Esophagus squamous epithelium (tissue), 5 donors: ENCODE measurements around the gene DCTN4. TPM values are rescaled to one million over a fixed set of nuclear protein-coding genes. Genes with fewer than 3 reads are reported as not detected.

Source experiments
- DNase-seq: peaks from one replicate; lab custom pipeline; 2025; lab: John Stamatoyannopoulos, UW
- H3K27ac ChIP-seq, 4 donors: fragments of 200-600 bp; sonication (generic); one replicate each; pipeline ENCODE4 v1.5.1; 2016 to 2019; ENCODE audit warnings: mild to moderate bottlenecking in 1 of 4
- H3K27me3 ChIP-seq, 4 donors: fragments of 200-600 bp; sonication (generic); 1 replicate in 3 of 4; 2 replicates in 1 of 4; pipeline versions ENCODE4 v1.5.1 to v1.6.0; 2017 to 2021; ENCODE audit warnings: antibody characterized with exemption in 1 of 4
- H3K36me3 ChIP-seq, 3 donors: fragments of 200-600 bp; sonication (generic); one replicate each; pipeline ENCODE4 v1.5.1; 2016 to 2019
- H3K4me1 ChIP-seq, 3 donors: fragments of 200-600 bp; sonication (generic); one replicate each; pipeline ENCODE4 v1.5.1; 2017 to 2019
- H3K4me3 ChIP-seq, 4 donors: fragments of 200-600 bp; sonication (generic); 1 replicate in 3 of 4; 2 replicates in 1 of 4; pipeline ENCODE4 v1.5.1; 2016 to 2019; ENCODE audit warnings: mild to moderate bottlenecking in 2 of 4, moderate library complexity in 1 of 4
- H3K9me3 ChIP-seq, 3 donors: fragments of 200-600 bp; sonication (generic); one replicate each; pipeline ENCODE4 v1.5.1; 2016 to 2019
- CTCF ChIP-seq, 6 experiments: fragments of 450-650 bp in 4 of 6; fragments of 200-600 bp in 2 of 6; sonication (generic) in 2 of 6; IDR thresholded peaks; one replicate each; pipeline ENCODE4 v1.5.1; 2016 to 2019; ENCODE audit warnings: antibody characterized with exemption in 6 of 6, mild to moderate bottlenecking in 4 of 6, moderate library complexity in 4 of 6
- POLR2A ChIP-seq, 4 donors: fragments of 450-650 bp; IDR thresholded peaks; one replicate each; pipeline ENCODE4 v1.6.1; 2017; ENCODE audit warnings: antibody characterized with exemption in 4 of 4, mild to moderate bottlenecking in 4 of 4, moderate library complexity in 3 of 4
- WGBS, 2 donors: methylation state at CpG; one replicate each; pipeline ENCODE4 v1.1.5; 2018; 5-methylcytosine and 5-hydroxymethylcytosine counted together
- intact Hi-C: fragments of 100-400 bp; cut with DNase I; formaldehyde crosslinking; loops from one replicate; pipeline ENCODE4 v1.15.0; 2022
- total RNA-seq, 4 donors: library from RNA; depleted of rRNA; stranded (reverse); fragments of >200 nt; gene quantifications; one replicate each; pipeline ENCODE4 v1.1.0, GENCODE V29; 2016
- donor health status: DM: yes; HTN: yes; CAD: no.

DCTN4 gene
- total RNA-seq, 4 donors from 2014 or later: 31.8 to 50.2 (median 36.8) TPM

GRCh38 chr5:150764530-150764929 is 5.7 kb upstream of the DCTN4 start:
- DNase-seq: no peak
- H3K9me3 ChIP-seq: no peaks in the 10 kb centered on the region
- TF ChIP-seq CTCF (IDR thresholded peaks at IDR 0.05): no peak
- TF ChIP-seq POLR2A (IDR thresholded peaks at IDR 0.05): no peak
- peaks cover 0 to 23% (median 18%) of the 10 kb centered on the region in 3 donors for H3K4me1 ChIP-seq
- H3K27ac ChIP-seq: peak overlapping the region; percentile 20 to 86 (median 58)
- no peaks in the 10 kb centered on the region for H3K36me3 ChIP-seq
- no peaks in the 10 kb centered on the region for H3K27me3 ChIP-seq
- no peak overlapping the region for H3K4me3 ChIP-seq
- intact Hi-C loops: no loop called here
- WGBS, 2 donors: 73 to 77% methylated on average over 2 of the region's 2 CpGs

- intact Hi-C loops: no loop called here
- Histone ChIP-seq H3K4me3 (no peak overlapping the region), H3K9me3 (no peaks in the 10 kb centered on the region), H3K27me3 (no peaks in the 10 kb centered on the region), H3K27ac (peak overlapping the region; percentile 48 to 86 (median 58)), H3K36me3 (no peaks in the 10 kb centered on the region), H3K4me1 (peaks cover 0 to 29% (median 18%) of the 10 kb centered on the region in 3 donors)
- no peak for TF ChIP-seq POLR2A (IDR thresholded peaks at IDR 0.05)
- TF ChIP-seq CTCF (IDR thresholded peaks at IDR 0.05): no peak
- no peak for DNase-seq
- WGBS, 2 donors: 53 to 59% methylated on average over 5 to 7 of the region's 7 CpGs
These were observed 4.4 kb upstream of the DCTN4 start for GRCh38 chr5:150763023-150763769.

GRCh38 chr5:150762211-150762610 is 3.4 kb upstream of the DCTN4 start:
- TF ChIP-seq CTCF (IDR thresholded peaks at IDR 0.05): no peak
- no peak for TF ChIP-seq POLR2A (IDR thresholded peaks at IDR 0.05)
- WGBS, 2 donors: 43 to 77% methylated on average over 3 to 5 of the region's 5 CpGs
- Histone ChIP-seq H3K4me1 (peaks cover 6 to 37% (median 22%) of the 10 kb centered on the region in 3 donors), H3K36me3 (no peaks in the 10 kb centered on the region), H3K4me3 (no peak overlapping the region), H3K9me3 (no peaks in the 10 kb centered on the region), H3K27me3 (no peaks in the 10 kb centered on the region), H3K27ac (peak overlapping the region; percentile 48 to 58 (median 52))
- intact Hi-C loops: no loop called here
- no peak for DNase-seq

GRCh38 chr5:150759334-150759583 is 442 bp upstream of the DCTN4 start:
- no peak for DNase-seq
- Histone ChIP-seq H3K36me3 (peaks cover 0 to 21% (median 4%) of the 10 kb centered on the region in 3 donors), H3K4me3 (peak overlapping the region; percentile 58 to 88 (median 62)), H3K27ac (peak overlapping the region; percentile 92 to 99 (median 96)), H3K4me1 (peaks cover 7 to 56% (median 25%) of the 10 kb centered on the region in 3 donors), H3K9me3 (no peaks in the 10 kb centered on the region), H3K27me3 (no peaks in the 10 kb centered on the region)
- TF ChIP-seq POLR2A (IDR thresholded peaks at IDR 0.05) (no peak), CTCF (IDR thresholded peaks at IDR 0.05) (no peak)
- intact Hi-C loops: no loop called here
- WGBS, 2 donors: 71 to 84% methylated on average over 4 of the region's 4 CpGs

GRCh38 chr5:150758203-150758530 is 650 bp downstream of the DCTN4 start:
- intact Hi-C loops: no loop called here
- peak overlapping the region; percentile 58 to 88 (median 62) for H3K4me3 ChIP-seq
- peak overlapping the region; percentile 92 to 99 (median 96) for H3K27ac ChIP-seq
- no peak for TF ChIP-seq CTCF (IDR thresholded peaks at IDR 0.05)
- peak in 3 of 4 donors; percentile 20 to 49 (median 33) for TF ChIP-seq POLR2A (IDR thresholded peaks at IDR 0.05)
- no peaks in the 10 kb centered on the region for H3K27me3 ChIP-seq
- peaks cover 7 to 53% (median 18%) of the 10 kb centered on the region in 3 donors for H3K4me1 ChIP-seq
- peaks cover 0 to 32% (median 13%) of the 10 kb centered on the region in 3 donors for H3K36me3 ChIP-seq
- 0 to 3% methylated on average over 11 to 12 of the region's 12 CpGs for WGBS, 2 donors
- no peak for DNase-seq
- H3K9me3 ChIP-seq: no peaks in the 10 kb centered on the region
